Muscle of arm (tissue), 12 donors: Measurements from ENCODE around the gene ADAMTS14. TPM values are rescaled to one million over a fixed set of nuclear protein-coding genes. Genes with fewer than 3 reads are reported as not detected.

Experiments
- DNase-seq: peaks from one replicate; pipeline ENCODE4 v3.0.0-alpha.2; 2013
- polyA plus RNA-seq, 12 donors: library from polyadenylated mRNA; unstranded; fragments of 120-200 nt; gene quantifications; one replicate each; pipeline ENCODE4 v1.2.1, GENCODE V29; 2013; ENCODE audit not compliant: insufficient read length in 12 of 12

The ADAMTS14 gene
- polyA plus RNA-seq, 12 donors = 12.7 to 28.2 (median 16.0) TPM; not detected in 1

GRCh38 chr10:70675496-70676161 is 3.3 kb downstream of the ADAMTS14 start:
- DNase-seq = no peak

- no peak for DNase-seq
Observed at GRCh38 chr10:70676511-70676910, 4.2 kb downstream of the ADAMTS14 start.

- DNase-seq = no peak
Observed at GRCh38 chr10:70677016-70677415, 4.7 kb downstream of the ADAMTS14 start.

GRCh38 chr10:70677620-70678249 is 5.4 kb downstream of the ADAMTS14 start:
- no peak for DNase-seq

GRCh38 chr10:70678250-70678635 is 5.9 kb downstream of the ADAMTS14 start:
- no peak for DNase-seq

- no peak for DNase-seq
Observed at GRCh38 chr10:70678757-70679489, 6.6 kb downstream of the ADAMTS14 start.

GRCh38 chr10:70679498-70679897 is 7.2 kb downstream of the ADAMTS14 start:
- peak; percentile 83 for DNase-seq

GRCh38 chr10:70680899-70681730 is 8.8 kb downstream of the ADAMTS14 start:
- no peak for DNase-seq

- no peak for DNase-seq
Observed at GRCh38 chr10:70681731-70682005, 9.4 kb downstream of the ADAMTS14 start.

- DNase-seq = no peak
Observed at GRCh38 chr10:70682920-70683600, 10.8 kb downstream of the ADAMTS14 start.

- no peak for DNase-seq
Observed at GRCh38 chr10:70683601-70683934, 11.3 kb downstream of the ADAMTS14 start.

GRCh38 chr10:70683940-70684339 is 11.6 kb downstream of the ADAMTS14 start:
- DNase-seq = no peak

GRCh38 chr10:70684374-70684773 is 12.1 kb downstream of the ADAMTS14 start:
- DNase-seq = no peak

- no peak for DNase-seq
Observed at GRCh38 chr10:70684839-70685454, 12.6 kb downstream of the ADAMTS14 start.

- no peak for DNase-seq
Observed at GRCh38 chr10:70685455-70685911, 13.2 kb downstream of the ADAMTS14 start.

- DNase-seq = no peak
Observed at GRCh38 chr10:70688828-70689227, 16.5 kb downstream of the ADAMTS14 start.

- DNase-seq = no peak
Observed at GRCh38 chr10:70689661-70690060, 17.4 kb downstream of the ADAMTS14 start.

GRCh38 chr10:70690589-70690988 is 18.3 kb downstream of the ADAMTS14 start:
- DNase-seq = no peak

GRCh38 chr10:70691611-70692010 is 19.3 kb downstream of the ADAMTS14 start:
- DNase-seq = no peak

- DNase-seq = no peak
Observed at GRCh38 chr10:70692043-70692603, 19.8 kb downstream of the ADAMTS14 start.
